Occipital lobe (tissue), 2 donors: Measurements from ENCODE around the gene ABTB1. TPM values are rescaled to one million over a fixed set of nuclear protein-coding genes. Genes with fewer than 3 reads are reported as not detected.

Experiments used
- DNase-seq: peaks from one replicate; lab custom pipeline; 2025; lab: John Stamatoyannopoulos, UW
- total RNA-seq: library from RNA; depleted of rRNA; stranded (reverse); fragments of >200 nt; gene quantifications from one replicate; pipeline ENCODE4 v1.2.3, GENCODE V29; 2014

ABTB1 gene
- total RNA-seq, 1 donor from 2014 or later: 4.7 TPM

- DNase-seq: no peak
These were observed 46.6 kb downstream of the ABTB1 start for GRCh38 chr3:127719369-127719768.

- no peak for DNase-seq
These were observed 47.5 kb downstream of the ABTB1 start for GRCh38 chr3:127720161-127720823.

- no peak for DNase-seq
These were observed 48.5 kb downstream of the ABTB1 start for GRCh38 chr3:127720985-127721935.

- no peak for DNase-seq
These were observed 49.5 kb downstream of the ABTB1 start for GRCh38 chr3:127722091-127722784.

GRCh38 chr3:127723011-127723567 lies 50.3 kb downstream of the ABTB1 start:
- DNase-seq: no peak

- no peak for DNase-seq
These were observed 54.1 kb downstream of the ABTB1 start for GRCh38 chr3:127726894-127727293.

GRCh38 chr3:127728417-127729015 lies 55.8 kb downstream of the ABTB1 start:
- DNase-seq: no peak

GRCh38 chr3:127729556-127730056 lies 56.9 kb downstream of the ABTB1 start:
- DNase-seq: no peak

- no peak for DNase-seq
These were observed 57.4 kb downstream of the ABTB1 start for GRCh38 chr3:127730171-127730570.

Other genes starting within 250 kb of the ABTB1 start
- 18.6 TPM for gene TPRA1, start 82.2 kb upstream of the ABTB1 start, total RNA-seq
- 16.8 TPM for gene MCM2, start 74.5 kb upstream of the ABTB1 start, total RNA-seq
- gene PODXL2, start 43.8 kb upstream of the ABTB1 start, total RNA-seq: 160 TPM
- 40.9 TPM for gene MGLL, start 149.6 kb downstream of the ABTB1 start, total RNA-seq
- gene KBTBD12, start 242.3 kb downstream of the ABTB1 start, total RNA-seq: 3.4 TPM